GM19240 (cell line): Measurements from ENCODE around the gene RMND1.

Source experiments
- DNase-seq: peaks from one replicate; pipeline ENCODE4 v3.0.0; 2011; ENCODE audit warnings: low spot score; ENCODE audit not compliant: insufficient read length

RMND1 gene

GRCh38 chr6:151417477-151417876 lies 34.4 kb downstream of the RMND1 start:
- DNase-seq = no peak

DNA sequence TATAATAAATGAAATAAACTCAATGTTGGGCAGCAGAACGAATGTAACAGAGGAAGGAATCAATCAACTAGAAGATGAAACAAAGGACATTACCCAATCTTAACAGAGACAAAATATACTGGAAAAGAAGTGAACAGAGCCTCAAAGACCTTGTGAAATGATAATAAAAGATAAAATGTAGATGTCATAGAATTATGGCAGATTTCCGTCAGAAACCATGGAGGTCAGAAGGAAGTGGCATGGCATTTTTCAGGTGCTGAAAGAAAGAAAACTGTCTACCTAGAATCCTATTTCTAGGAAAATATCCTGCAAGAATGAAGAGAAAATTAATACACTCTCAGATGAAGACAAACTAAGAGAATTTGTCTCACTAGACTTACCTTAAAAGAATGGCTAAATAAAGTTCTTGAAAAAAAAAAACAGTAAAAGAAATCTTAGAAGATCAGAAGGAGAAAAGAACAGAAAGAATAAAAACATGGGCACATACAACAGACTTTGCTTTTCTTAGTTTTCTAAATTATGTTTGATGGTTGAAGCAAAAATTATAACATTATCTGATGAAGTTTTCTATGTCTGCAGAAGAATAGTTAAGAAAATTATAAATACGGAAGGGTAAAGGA lies 37.2 kb downstream of the RMND1 start:
- DNase-seq = no peak

DNA sequence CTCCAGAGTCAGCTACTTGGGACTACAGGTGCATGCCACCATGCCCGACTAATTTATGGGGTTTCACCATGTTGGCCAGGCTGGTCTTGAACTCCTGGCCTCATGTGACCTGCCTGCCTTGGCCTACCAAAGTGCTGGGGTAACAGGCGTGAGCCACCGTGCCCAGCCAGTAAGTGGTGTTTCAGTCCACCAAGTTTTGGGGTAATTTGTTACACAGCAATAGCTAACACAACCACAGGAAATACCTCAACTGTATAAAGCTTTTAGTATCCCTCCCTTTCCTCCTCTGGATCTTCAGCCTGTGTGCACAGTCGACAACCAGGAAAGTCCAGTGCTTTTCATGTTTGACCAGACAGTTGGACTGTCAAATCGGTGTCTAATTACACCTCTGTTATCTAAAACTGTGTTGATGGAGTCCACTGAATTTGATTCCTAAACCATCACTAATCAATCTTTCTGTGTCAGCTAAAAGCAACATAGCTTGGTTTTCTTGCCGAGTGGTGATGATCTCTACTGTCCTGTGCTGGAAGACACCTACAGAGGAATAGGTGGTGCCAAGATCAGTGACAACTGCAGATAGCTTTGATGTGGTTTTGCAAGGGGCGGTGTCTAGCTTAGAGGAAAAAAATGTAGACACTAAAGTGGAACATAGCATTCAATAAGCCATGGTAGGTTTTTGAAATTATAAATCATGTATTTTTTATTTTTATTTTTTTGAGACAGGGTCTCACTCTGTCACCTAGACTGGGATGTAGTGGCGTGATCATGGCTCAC lies 38.4 kb downstream of the RMND1 start:
- DNase-seq = no peak

DNA sequence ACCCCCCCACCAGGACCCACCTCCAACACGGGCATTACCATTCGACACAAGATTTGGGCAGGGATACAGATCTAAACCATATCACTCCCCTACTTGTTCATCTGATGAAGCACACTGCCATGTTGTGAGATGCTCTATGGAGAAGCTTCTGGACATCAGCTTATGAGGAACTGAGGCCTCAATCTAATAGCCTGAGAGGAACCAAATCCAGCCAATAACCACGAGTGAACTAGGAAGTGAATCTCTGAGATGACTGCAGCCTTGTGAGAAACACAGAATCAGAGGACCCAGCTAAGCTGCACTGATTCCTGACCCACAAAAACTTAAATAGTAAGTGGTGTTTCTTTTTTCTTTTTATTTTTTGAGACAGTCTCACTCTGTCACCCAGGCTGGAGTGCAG lies 39.0 kb downstream of the RMND1 start:
- DNase-seq = no peak

- no peak for DNase-seq
Measured at GRCh38 chr6:151409679-151410078, 42.2 kb downstream of the RMND1 start.

GRCh38 chr6:151409260-151409659 lies 42.7 kb downstream of the RMND1 start:
- DNase-seq = no peak

DNA sequence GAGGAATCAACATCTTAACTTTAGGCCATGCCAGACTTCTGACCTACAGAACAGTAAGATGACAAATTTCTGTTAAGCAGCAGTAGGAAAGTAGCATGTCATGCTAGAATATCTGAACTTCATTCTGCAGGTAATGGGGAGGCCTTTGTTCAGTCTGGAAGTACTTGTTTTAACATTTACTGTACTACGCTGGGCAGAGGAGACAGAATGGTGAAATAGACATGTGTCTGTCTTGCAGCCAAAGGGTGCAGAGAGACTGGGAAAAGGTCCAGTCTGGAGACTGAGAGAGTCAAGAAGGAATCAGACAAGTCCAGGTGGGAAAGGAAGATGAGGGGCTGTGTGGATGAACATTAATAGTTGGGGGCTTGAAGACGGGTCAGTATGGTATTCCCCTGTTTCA lies 43.1 kb downstream of the RMND1 start:
- DNase-seq = no peak

DNA sequence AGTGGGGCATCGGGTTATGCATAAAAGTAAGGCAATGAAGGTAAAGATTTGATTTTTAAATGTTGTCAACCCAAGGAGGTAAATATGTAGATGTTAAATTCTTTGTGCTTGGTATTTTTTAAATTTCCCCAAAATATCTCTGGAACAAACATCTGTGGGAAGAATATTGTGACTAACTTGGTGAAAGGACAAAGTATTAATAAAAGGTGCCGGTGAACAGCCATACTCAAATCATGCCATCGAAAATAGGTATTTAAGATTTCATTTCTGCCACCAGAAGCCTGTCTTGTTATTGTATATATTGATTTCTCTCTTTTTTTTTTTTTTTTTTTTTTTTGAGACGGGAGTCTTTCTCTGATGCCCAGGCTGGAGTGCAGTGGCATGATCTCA lies 48.0 kb downstream of the RMND1 start:
- no peak for DNase-seq

- no peak for DNase-seq
Measured at GRCh38 chr6:151402228-151402627, 49.7 kb downstream of the RMND1 start.

DNA sequence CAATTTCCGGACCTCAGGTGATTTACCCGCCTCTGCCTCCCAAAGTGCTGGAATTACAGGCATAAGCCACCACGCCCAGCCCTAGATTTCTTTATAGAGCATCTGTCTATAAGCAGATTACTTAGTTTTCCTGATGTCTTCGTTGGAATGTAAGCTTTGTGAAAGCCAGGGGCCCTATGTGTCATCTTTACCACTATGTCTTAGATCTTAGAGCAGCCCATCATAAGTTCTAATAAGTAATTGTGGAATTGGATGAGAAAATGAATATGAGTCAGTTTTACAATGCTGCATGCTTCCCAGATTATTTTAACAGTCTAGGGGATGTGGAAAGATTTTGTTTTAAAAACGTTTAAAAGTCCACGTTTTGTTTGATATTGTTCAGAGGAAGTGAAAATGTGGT lies 51.5 kb downstream of the RMND1 start:
- no peak for DNase-seq

GRCh38 chr6:151399679-151400078 lies 52.2 kb downstream of the RMND1 start:
- no peak for DNase-seq

- DNase-seq = no peak
Measured at GRCh38 chr6:151393410-151393809, 58.5 kb downstream of the RMND1 start.

GRCh38 chr6:151392427-151392826 lies 59.5 kb downstream of the RMND1 start:
- no peak for DNase-seq

DNA sequence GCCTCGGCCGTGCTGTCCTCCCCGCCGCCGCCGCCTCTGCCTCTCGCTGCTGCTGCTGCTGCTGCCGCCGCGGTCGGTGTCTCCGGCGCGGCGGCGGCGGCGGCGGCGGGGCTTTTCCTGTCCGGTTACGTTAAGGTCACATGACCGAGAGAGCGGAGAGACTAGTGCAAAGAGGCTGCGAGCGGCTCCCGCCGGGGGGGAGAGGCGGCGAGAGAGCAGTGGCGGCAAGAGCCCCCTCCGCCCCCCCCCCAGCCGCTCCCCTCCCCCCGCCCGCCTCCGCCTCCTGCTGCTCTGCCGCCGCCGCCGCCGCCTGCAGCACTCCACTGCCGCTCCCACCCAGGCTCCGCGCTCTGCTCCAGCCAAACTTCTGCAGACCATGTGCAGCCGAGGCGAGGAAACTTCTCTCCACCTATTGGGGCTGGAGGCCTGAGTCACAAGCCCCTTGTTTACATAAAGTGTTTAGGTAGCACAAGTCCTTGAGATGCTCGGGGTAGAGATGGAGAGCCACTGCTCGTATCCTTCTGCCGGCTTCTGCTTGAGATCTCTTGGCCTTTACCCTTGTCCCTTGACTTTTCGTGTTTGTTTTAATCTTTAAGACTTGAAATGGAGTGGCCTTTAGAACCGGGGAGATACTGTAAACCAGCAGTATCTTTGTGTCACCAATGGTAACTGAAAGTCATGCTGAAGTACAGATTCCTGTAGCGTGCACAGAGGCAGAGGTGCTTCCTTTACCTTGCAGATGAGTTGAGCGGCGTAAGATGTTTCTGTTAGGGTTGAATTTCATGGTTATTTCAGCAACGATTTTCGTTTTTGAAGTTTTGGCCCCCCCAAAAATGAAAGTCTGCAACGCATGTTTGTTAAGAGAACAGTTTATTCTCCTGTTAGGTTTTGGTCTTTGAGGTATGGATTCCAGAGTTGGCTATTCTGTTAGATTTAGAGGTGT lies 60.2 kb downstream of the RMND1 start, which contains the start of gene ZBTB2:
Gene ZBTB2 (minus strand): TSS at position 89 of the 943 bp plus-strand sequence. CDS start 17,922 bp downstream, outside the sequence.
- DNase-seq = no peak

GRCh38 chr6:151390851-151391470 lies 61.0 kb downstream of the RMND1 start:
- DNase-seq = no peak

- peak; percentile 73 for DNase-seq
Measured at GRCh38 chr6:151390276-151390850, 61.6 kb downstream of the RMND1 start.

DNA sequence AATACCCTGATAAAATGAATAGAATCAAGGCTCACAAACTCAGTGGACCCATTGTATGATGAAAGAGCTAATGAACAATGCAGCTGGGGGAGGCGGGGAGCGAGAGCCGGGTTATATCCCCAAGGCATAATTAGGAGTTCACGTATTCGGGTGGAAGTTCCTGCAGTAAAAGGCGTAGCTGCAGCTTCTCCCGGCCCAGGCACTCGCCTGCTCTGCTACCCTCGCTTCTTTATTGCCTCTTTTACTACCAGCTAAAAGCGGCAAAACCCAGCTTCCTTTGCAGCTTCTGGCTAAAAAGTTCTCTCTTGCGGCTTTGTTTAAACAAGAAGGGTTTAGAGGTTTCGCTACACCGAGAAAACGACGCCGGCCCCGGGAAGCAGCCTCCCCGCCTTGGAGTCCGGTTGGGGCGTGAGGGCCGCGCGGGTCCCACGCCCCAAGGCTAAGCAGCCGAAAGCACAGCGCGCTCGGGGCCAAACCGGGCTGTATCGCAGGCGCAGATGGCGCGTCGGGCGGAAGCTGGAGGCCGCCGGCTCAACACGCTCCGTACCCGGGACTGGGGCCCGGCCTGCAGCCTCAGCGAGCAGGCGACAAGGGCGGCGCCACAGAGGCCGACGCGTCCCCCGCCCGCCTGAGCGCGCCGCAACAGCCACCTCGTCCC lies 62.2 kb downstream of the RMND1 start:
- no peak for DNase-seq

- no peak for DNase-seq
Measured at GRCh38 chr6:151388997-151389617, 62.8 kb downstream of the RMND1 start.

DNA sequence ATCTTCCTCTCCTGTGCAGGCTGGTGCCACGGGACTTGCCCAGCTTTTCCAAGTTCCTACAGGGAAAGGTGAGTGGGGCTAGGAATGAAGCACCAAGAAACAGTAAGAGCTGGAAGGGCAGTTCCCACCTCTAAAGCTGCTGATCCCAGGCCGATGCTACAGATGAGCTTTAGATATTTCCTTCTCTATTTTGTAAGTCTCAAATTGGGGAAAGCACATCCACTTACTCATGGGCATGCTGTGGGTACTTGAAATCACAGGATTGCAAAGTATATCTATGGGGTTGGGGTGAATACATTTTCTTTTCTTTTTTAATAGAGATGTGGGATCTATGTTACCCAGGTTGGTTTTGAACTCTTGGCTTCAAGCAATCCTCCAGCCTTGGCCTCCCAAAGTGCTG lies 63.7 kb downstream of the RMND1 start:
- no peak for DNase-seq
